SU-DHL-6 (cell line): ENCODE results near the gene IGIP.

ENCODE experiments used
- H2AFZ ChIP-seq: fragments of 200-600 bp; sonication (generic); 2 replicates; pipeline ENCODE4 v1.6.1; 2014; ENCODE audit warnings: low read depth, mild to moderate bottlenecking, moderate library complexity, mixed read lengths, antibody characterized with exemption, low read length; ENCODE audit not compliant: severe bottlenecking
- H3F3A ChIP-seq: fragments of 200-600 bp; shearing (Covaris generic); 2 replicates; pipeline ENCODE4 v1.6.0; 2016; ENCODE audit warnings: antibody characterized with exemption, mild to moderate bottlenecking; ENCODE audit not compliant: insufficient read depth
- H3K27ac ChIP-seq: fragments of 200-600 bp; sonication (generic); 2 replicates; pipeline ENCODE4 v1.5.1; 2016; ENCODE audit warnings: low read depth, mild to moderate bottlenecking, low read length, moderate library complexity, mixed read lengths
- H3K27me3 ChIP-seq: fragments of 200-600 bp; sonication (generic), shearing (Covaris generic); 2 replicates; pipeline ENCODE4 v1.6.0; 2014; ENCODE audit warnings: mild to moderate bottlenecking, low read length
- H3K36me3 ChIP-seq: fragments of 200-600 bp; sonication (generic); 2 replicates; pipeline ENCODE4 v1.6.1; 2014; ENCODE audit warnings: mild to moderate bottlenecking, low read length, mixed read lengths
- H3K4me2 ChIP-seq: fragments of 300-600, 200-600 bp; shearing (Covaris generic), sonication (generic); 2 replicates; pipeline ENCODE4 v1.6.0; 2014; ENCODE audit warnings: low read length, low read depth, mild to moderate bottlenecking; ENCODE audit not compliant: poor library complexity, severe bottlenecking
- H3K4me3 ChIP-seq: fragments of 200-600 bp; sonication (generic); 2 replicates; pipeline ENCODE4 v1.5.1; 2014; ENCODE audit warnings: antibody characterized with exemption, low read length, mild to moderate bottlenecking, mixed read lengths; ENCODE audit not compliant: insufficient read depth, poor library complexity, severe bottlenecking
- H3K79me2 ChIP-seq: fragments of 200-600 bp; sonication (generic); 2 replicates; pipeline ENCODE4 v1.6.1; 2014; ENCODE audit warnings: mild to moderate bottlenecking, low read length, moderate library complexity; ENCODE audit not compliant: insufficient read depth
- H3K9ac ChIP-seq: fragments of 200-600 bp; sonication (generic); 2 replicates; pipeline ENCODE4 v1.7.0; 2014; ENCODE audit warnings: mild to moderate bottlenecking, low read length
- H3K9me2 ChIP-seq: fragments of 200-600 bp; sonication (generic); replicated peaks from 2 replicates; pipeline ENCODE4 v1.6.1; 2014; ENCODE audit warnings: low read length; ENCODE audit not compliant: insufficient read depth
- H3K9me3 ChIP-seq: fragments of 200-600 bp; sonication (generic); 2 replicates; pipeline ENCODE4 v1.6.1; 2014; ENCODE audit warnings: low read length, mixed read lengths; ENCODE audit not compliant: insufficient read depth
- H4K20me1 ChIP-seq: fragments of 200-600 bp; sonication (generic); 2 replicates; pipeline ENCODE4 v1.6.1; 2014; ENCODE audit warnings: low read depth, mild to moderate bottlenecking, antibody characterized with exemption, low read length, moderate library complexity, mixed read lengths
- EZH2phosphoT487 ChIP-seq: fragments of 200-600 bp; sonication (generic), shearing (Covaris generic); conservative IDR thresholded peaks from 2 replicates; pipeline ENCODE4 v1.6.1; 2018; ENCODE audit warnings: mild to moderate bottlenecking, antibody characterized with exemption, low read length, moderate library complexity, mixed read lengths
- TF ChIP-seq, protein P1 (sequence below): fragments of 200-600 bp; sonication (generic); IDR thresholded peaks from one replicate; pipeline ENCODE4 v1.5.1; 2017; ENCODE audit warnings: antibody characterized with exemption, mild to moderate bottlenecking, low read length, moderate library complexity; ENCODE audit not compliant: insufficient read depth, poor library complexity, severe bottlenecking

Gene IGIP

DNA sequence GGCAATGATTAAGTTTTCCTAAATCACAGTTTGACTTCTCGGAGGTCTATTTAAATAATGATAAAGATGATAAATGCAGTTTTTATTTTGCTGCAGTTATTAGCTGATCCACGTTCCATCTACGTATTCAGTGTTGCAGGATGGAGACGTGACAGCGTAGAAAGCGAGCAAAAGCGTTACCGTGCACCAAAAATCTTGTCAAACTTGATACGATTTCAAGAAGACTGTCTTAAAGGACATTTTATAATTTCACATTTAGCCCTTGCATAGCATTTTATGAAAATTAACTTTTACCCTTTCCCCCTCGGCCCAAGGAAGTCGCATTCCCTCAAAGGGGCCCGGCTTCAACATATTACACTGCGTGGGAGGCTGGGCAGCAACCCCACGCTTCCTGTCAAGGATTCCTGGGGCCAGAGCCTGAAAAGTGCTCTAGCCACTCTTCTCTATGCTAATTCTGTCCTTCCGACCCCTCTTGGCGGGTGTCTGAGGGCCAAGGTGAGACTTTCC is 18.9 kb upstream of the IGIP start:
- TF ChIP-seq, protein P1, sequence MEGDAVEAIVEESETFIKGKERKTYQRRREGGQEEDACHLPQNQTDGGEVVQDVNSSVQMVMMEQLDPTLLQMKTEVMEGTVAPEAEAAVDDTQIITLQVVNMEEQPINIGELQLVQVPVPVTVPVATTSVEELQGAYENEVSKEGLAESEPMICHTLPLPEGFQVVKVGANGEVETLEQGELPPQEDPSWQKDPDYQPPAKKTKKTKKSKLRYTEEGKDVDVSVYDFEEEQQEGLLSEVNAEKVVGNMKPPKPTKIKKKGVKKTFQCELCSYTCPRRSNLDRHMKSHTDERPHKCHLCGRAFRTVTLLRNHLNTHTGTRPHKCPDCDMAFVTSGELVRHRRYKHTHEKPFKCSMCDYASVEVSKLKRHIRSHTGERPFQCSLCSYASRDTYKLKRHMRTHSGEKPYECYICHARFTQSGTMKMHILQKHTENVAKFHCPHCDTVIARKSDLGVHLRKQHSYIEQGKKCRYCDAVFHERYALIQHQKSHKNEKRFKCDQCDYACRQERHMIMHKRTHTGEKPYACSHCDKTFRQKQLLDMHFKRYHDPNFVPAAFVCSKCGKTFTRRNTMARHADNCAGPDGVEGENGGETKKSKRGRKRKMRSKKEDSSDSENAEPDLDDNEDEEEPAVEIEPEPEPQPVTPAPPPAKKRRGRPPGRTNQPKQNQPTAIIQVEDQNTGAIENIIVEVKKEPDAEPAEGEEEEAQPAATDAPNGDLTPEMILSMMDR, result no peak
- TF ChIP-seq EZH2phosphoT487, result no peak
- Histone ChIP-seq H3F3A (peaks cover 21% of the 10 kb centered on the region), H4K20me1 (peaks cover 10% of the 10 kb centered on the region), H3K9me3 (no peaks in the 10 kb centered on the region), H2AFZ (peak overlapping the region; percentile 87), H3K27me3 (no peaks in the 10 kb centered on the region), H3K79me2 (peaks cover 30% of the 10 kb centered on the region), H3K9ac (peak overlapping the region; percentile 84), H3K4me2 (peak overlapping the region; percentile 97), H3K27ac (peak overlapping the region; percentile 66), H3K4me3 (peak overlapping the region; percentile 97), H3K9me2 (no peaks in the 10 kb centered on the region), H3K36me3 (no peaks in the 10 kb centered on the region)

DNA sequence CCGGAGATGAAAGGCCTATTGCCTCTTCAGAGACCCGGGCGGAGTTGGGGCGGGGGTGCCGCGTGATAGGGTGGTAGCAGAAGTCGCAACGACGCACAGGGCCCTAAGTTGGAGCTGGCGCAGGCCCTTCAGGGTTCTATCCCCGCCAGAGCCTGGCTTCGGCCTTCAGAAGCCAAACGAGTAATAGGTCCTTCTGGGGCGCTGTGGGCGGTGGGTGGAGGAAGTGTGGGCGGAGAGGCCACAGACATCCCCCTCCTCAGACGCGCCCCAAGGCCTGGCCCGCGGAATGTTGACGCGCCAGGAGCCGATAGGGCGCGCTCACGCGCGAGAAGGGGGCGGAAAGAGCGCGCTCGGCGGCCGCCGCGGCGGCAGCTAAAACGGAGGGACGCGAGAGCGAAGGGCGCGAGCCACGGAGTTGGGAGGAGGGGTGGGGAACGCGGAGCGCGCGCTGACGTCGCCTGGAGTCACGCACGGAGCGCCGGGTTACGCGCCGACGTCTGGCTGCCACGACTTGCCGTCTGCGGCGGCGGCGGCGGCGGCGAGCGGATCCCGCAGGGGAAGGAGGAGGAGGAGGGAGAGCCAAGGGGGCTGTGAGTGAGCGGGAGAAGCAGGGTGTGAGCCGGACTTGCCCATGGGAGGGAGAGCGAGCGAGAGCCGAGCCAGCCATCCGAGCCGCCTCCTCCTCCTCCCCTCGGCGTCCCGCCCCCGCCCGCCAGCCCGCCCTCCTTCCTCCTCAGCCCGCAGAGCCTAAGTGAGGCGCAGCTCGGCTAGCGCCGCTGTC is 18.2 kb upstream of the IGIP start:
- Histone ChIP-seq H3K36me3 (no peaks in the 10 kb centered on the region), H3K4me3 (peak overlapping the region; percentile 97), H3K9me2 (no peaks in the 10 kb centered on the region), H3K9ac (peak overlapping the region; percentile 84), H3F3A (peaks cover 26% of the 10 kb centered on the region), H3K79me2 (peaks cover 33% of the 10 kb centered on the region), H2AFZ (peak overlapping the region; percentile 87), H3K9me3 (no peaks in the 10 kb centered on the region), H3K4me2 (peak overlapping the region; percentile 97), H3K27ac (peak overlapping the region; percentile 66), H3K27me3 (no peaks in the 10 kb centered on the region), H4K20me1 (peaks cover 17% of the 10 kb centered on the region)
- no peak for TF ChIP-seq EZH2phosphoT487
- TF ChIP-seq, protein P1, result no peak

DNA sequence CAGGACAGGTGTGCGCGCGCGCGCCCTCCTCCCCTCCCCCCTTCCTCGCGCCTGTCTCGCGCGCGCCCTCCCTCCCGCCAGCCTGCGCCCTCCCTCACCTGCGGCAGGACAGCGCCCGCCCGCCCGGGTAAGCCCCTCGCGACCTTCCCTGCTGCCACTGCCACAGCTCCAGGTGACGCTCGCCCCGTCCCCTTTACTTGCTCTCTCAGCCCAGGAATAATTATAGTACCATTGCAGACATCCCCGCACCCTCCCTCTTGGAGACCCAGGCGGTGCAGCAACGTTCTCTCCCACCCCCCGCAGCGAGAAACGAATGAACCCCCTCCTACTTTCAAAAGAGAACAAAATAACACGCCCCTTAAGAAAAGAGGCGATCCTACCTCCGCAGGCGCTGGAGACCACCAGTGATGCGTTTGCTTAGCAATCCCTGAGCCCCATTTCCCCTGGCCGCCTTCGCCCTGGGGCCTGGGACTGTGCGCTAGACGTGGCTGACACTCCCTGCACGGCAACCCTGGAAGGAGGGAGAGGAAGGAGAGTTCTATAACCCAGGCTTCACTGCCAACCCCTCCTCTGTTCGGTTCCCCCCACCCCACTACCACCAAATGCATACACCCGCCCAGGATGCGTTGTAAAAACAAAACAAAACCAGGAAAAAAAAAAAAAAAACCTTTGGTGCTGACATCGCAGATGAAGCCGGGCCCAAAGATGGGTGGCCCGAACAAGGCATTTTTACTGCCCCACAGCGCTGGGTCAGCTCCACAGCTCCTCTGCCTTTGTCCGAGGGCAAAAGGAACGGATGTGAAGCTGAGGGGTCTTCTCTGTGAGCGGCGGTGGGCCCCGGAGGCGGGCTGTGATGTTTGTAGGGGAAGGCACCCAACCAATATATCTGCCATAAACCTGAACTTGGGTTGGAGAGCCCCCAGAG is 17.4 kb upstream of the IGIP start:
- peak overlapping the region; percentile 66 for H3K27ac ChIP-seq
- peaks cover 18% of the 10 kb centered on the region for H4K20me1 ChIP-seq
- H3K36me3 ChIP-seq, result no peaks in the 10 kb centered on the region
- H3F3A ChIP-seq, result peaks cover 28% of the 10 kb centered on the region
- H3K9me2 ChIP-seq, result no peaks in the 10 kb centered on the region
- no peaks in the 10 kb centered on the region for H3K9me3 ChIP-seq
- no peaks in the 10 kb centered on the region for H3K27me3 ChIP-seq
- H2AFZ ChIP-seq, result peak overlapping the region; percentile 97
- H3K9ac ChIP-seq, result peak overlapping the region; percentile 84
- TF ChIP-seq, protein P1, result no peak
- no peak for TF ChIP-seq EZH2phosphoT487
- H3K4me2 ChIP-seq, result peak overlapping the region; percentile 97
- H3K79me2 ChIP-seq, result peaks cover 42% of the 10 kb centered on the region
- H3K4me3 ChIP-seq, result peak overlapping the region; percentile 97
